Eye (tissue), 1 donor: Measurements from ENCODE around the gene IL1R1.
"Not testable (repeated sequence)": the region's sequence is repeated elsewhere in the genome, so short reads cannot be mapped to it uniquely, and the experiment has no call there.

ENCODE experiments used
- DNase-seq: peaks from one replicate; pipeline ENCODE4 v3.0.0-alpha.2; 2015

Gene IL1R1

GRCh38 chr2:102141970-102142828, at the start of gene IL1R1:
TSS of gene IL1R1 (plus strand) at chr2:102142746. CDS start at chr2:102157725, 14,979 bp downstream.
- DNase-seq, result peak; percentile 73

GRCh38 chr2:102093662-102094061, 48.9 kb upstream of the IL1R1 start:
- no peak for DNase-seq

GRCh38 chr2:102094917-102095316, 47.6 kb upstream of the IL1R1 start:
- DNase-seq, result no peak

GRCh38 chr2:102096103-102096502, 46.4 kb upstream of the IL1R1 start:
- DNase-seq, result no peak

GRCh38 chr2:102098756-102099155, 43.8 kb upstream of the IL1R1 start:
- DNase-seq, result no peak

- no peak for DNase-seq
These were observed 42.8 kb upstream of the IL1R1 start for GRCh38 chr2:102099536-102100298.

GRCh38 chr2:102100371-102101096, 42.0 kb upstream of the IL1R1 start:
- DNase-seq, result no peak

- no peak for DNase-seq
These were observed 41.3 kb upstream of the IL1R1 start for GRCh38 chr2:102101097-102101848.

GRCh38 chr2:102101849-102102635, 40.5 kb upstream of the IL1R1 start:
- DNase-seq, result no peak

GRCh38 chr2:102102636-102102948, 40.0 kb upstream of the IL1R1 start:
- DNase-seq, result not testable (repeated sequence)

- DNase-seq, result no peak
These were observed 39.3 kb upstream of the IL1R1 start for GRCh38 chr2:102103284-102103683.

GRCh38 chr2:102103992-102104871, 38.3 kb upstream of the IL1R1 start:
- peak; percentile 21 for DNase-seq

GRCh38 chr2:102106133-102106556, 36.4 kb upstream of the IL1R1 start:
- no peak for DNase-seq

- not testable (repeated sequence) for DNase-seq
These were observed 35.5 kb upstream of the IL1R1 start for GRCh38 chr2:102106813-102107740.

GRCh38 chr2:102107741-102108070, 34.8 kb upstream of the IL1R1 start:
- no peak for DNase-seq

- no peak for DNase-seq
These were observed 33.5 kb upstream of the IL1R1 start for GRCh38 chr2:102109016-102109415.

- DNase-seq, result no peak
These were observed 32.4 kb upstream of the IL1R1 start for GRCh38 chr2:102110171-102110570.

GRCh38 chr2:102110596-102111334, 31.8 kb upstream of the IL1R1 start:
- no peak for DNase-seq

- no peak for DNase-seq
These were observed 30.7 kb upstream of the IL1R1 start for GRCh38 chr2:102111823-102112222.
